ENCODE data around the gene SH3PXD2B.
"Not testable (repeated sequence)": the region's sequence is repeated elsewhere in the genome, so short reads cannot be mapped to it uniquely, and the experiment has no call there.

The SH3PXD2B gene

GRCh38 chr5:172339264-172340180 is 114.8 kb downstream of the SH3PXD2B start:
- Mint-ChIP-seq H3K4me3 (no peak overlapping the region), H3K4me1 (ENCODE audit: low read depth) (no peaks in the 10 kb centered on the region), H3K36me3 (ENCODE audit: low read depth) (no peaks in the 10 kb centered on the region), H3K27me3 (ENCODE audit: low read depth) (no peaks in the 10 kb centered on the region), H3K27ac (no peak overlapping the region), H3K9me3 (no peaks in the 10 kb centered on the region)

- Mint-ChIP-seq H3K36me3 (ENCODE audit: low read depth) (no peaks in the 10 kb centered on the region), H3K4me1 (ENCODE audit: low read depth) (no peaks in the 10 kb centered on the region), H3K9me3 (no peaks in the 10 kb centered on the region), H3K4me3 (no peak overlapping the region), H3K27ac (no peak overlapping the region), H3K27me3 (ENCODE audit: low read depth) (no peaks in the 10 kb centered on the region)
These were observed 117.5 kb downstream of the SH3PXD2B start for GRCh38 chr5:172336676-172337285.

GRCh38 chr5:172336264-172336663 is 118.1 kb downstream of the SH3PXD2B start:
- Mint-ChIP-seq H3K4me3 (no peak overlapping the region), H3K9me3 (no peaks in the 10 kb centered on the region), H3K27ac (no peak overlapping the region), H3K36me3 (ENCODE audit: low read depth) (no peaks in the 10 kb centered on the region), H3K27me3 (ENCODE audit: low read depth) (no peaks in the 10 kb centered on the region), H3K4me1 (ENCODE audit: low read depth) (no peaks in the 10 kb centered on the region)

GRCh38 chr5:172335721-172336120 is 118.6 kb downstream of the SH3PXD2B start:
- H3K36me3 Mint-ChIP-seq (ENCODE audit: low read depth): no peaks in the 10 kb centered on the region
- no peaks in the 10 kb centered on the region for H3K27me3 Mint-ChIP-seq (ENCODE audit: low read depth)
- H3K4me3 Mint-ChIP-seq: no peak overlapping the region
- H3K9me3 Mint-ChIP-seq: no peaks in the 10 kb centered on the region
- no peaks in the 10 kb centered on the region for H3K4me1 Mint-ChIP-seq (ENCODE audit: low read depth)
- H3K27ac Mint-ChIP-seq: no peak overlapping the region

GRCh38 chr5:172334641-172335040 is 119.7 kb downstream of the SH3PXD2B start:
- no peaks in the 10 kb centered on the region for H3K36me3 Mint-ChIP-seq (ENCODE audit: low read depth)
- no peak overlapping the region for H3K4me3 Mint-ChIP-seq
- no peaks in the 10 kb centered on the region for H3K9me3 Mint-ChIP-seq
- H3K27me3 Mint-ChIP-seq (ENCODE audit: low read depth): no peaks in the 10 kb centered on the region
- H3K27ac Mint-ChIP-seq: no peak overlapping the region
- H3K4me1 Mint-ChIP-seq (ENCODE audit: low read depth): no peaks in the 10 kb centered on the region

- no peak overlapping the region for H3K4me3 Mint-ChIP-seq
- H3K27ac Mint-ChIP-seq: no peak overlapping the region
- no peaks in the 10 kb centered on the region for H3K36me3 Mint-ChIP-seq (ENCODE audit: low read depth)
- H3K27me3 Mint-ChIP-seq (ENCODE audit: low read depth): no peaks in the 10 kb centered on the region
- no peaks in the 10 kb centered on the region for H3K9me3 Mint-ChIP-seq
- no peaks in the 10 kb centered on the region for H3K4me1 Mint-ChIP-seq (ENCODE audit: low read depth)
These were observed 120.1 kb downstream of the SH3PXD2B start for GRCh38 chr5:172334196-172334595.

GRCh38 chr5:172326901-172327300 is 127.4 kb downstream of the SH3PXD2B start:
- not testable (repeated sequence) for H3K4me3 Mint-ChIP-seq; H3K27ac Mint-ChIP-seq; H3K27me3 Mint-ChIP-seq (ENCODE audit: low read depth)

GRCh38 chr5:172325452-172325851 is 128.9 kb downstream of the SH3PXD2B start:
- no peak overlapping the region for H3K27ac Mint-ChIP-seq
- H3K27me3 Mint-ChIP-seq (ENCODE audit: low read depth): no peaks in the 10 kb centered on the region
- H3K4me1 Mint-ChIP-seq (ENCODE audit: low read depth): no peaks in the 10 kb centered on the region
- H3K4me3 Mint-ChIP-seq: no peak overlapping the region
- H3K36me3 Mint-ChIP-seq (ENCODE audit: low read depth): no peaks in the 10 kb centered on the region
- no peaks in the 10 kb centered on the region for H3K9me3 Mint-ChIP-seq

More at GRCh38 chr5:172326901-172327300, 127.4 kb downstream of the SH3PXD2B start:
- H3K9me3 Mint-ChIP-seq; H3K36me3 Mint-ChIP-seq (ENCODE audit: low read depth); H3K4me1 Mint-ChIP-seq (ENCODE audit: low read depth): not testable (repeated sequence)

- H3K4me3 Mint-ChIP-seq: no peak overlapping the region
- no peaks in the 10 kb centered on the region for H3K36me3 Mint-ChIP-seq (ENCODE audit: low read depth)
- H3K27ac Mint-ChIP-seq: no peak overlapping the region
- no peaks in the 10 kb centered on the region for H3K9me3 Mint-ChIP-seq
- no peaks in the 10 kb centered on the region for H3K4me1 Mint-ChIP-seq (ENCODE audit: low read depth)
- no peaks in the 10 kb centered on the region for H3K27me3 Mint-ChIP-seq (ENCODE audit: low read depth)
These were observed 132.0 kb downstream of the SH3PXD2B start for GRCh38 chr5:172322028-172322965.

- Mint-ChIP-seq H3K27ac (no peak overlapping the region), H3K4me3 (no peak overlapping the region)
These were observed 132.7 kb downstream of the SH3PXD2B start for GRCh38 chr5:172321593-172321992.

GRCh38 chr5:172319708-172320441 is 134.4 kb downstream of the SH3PXD2B start:
- Mint-ChIP-seq H3K36me3 (ENCODE audit: low read depth) (no peaks in the 10 kb centered on the region), H3K27ac (no peak overlapping the region), H3K4me3 (no peak overlapping the region), H3K9me3 (no peaks in the 10 kb centered on the region), H3K4me1 (ENCODE audit: low read depth) (no peaks in the 10 kb centered on the region), H3K27me3 (ENCODE audit: low read depth) (no peaks in the 10 kb centered on the region)

More at GRCh38 chr5:172321593-172321992, 132.7 kb downstream of the SH3PXD2B start:
- no peaks in the 10 kb centered on the region for H3K9me3 Mint-ChIP-seq
- H3K4me1 Mint-ChIP-seq (ENCODE audit: low read depth): no peaks in the 10 kb centered on the region
- H3K36me3 Mint-ChIP-seq (ENCODE audit: low read depth): no peaks in the 10 kb centered on the region
- H3K27me3 Mint-ChIP-seq (ENCODE audit: low read depth): no peaks in the 10 kb centered on the region

- Mint-ChIP-seq H3K27me3 (ENCODE audit: low read depth) (peaks cover 3% of the 10 kb centered on the region), H3K9me3 (no peaks in the 10 kb centered on the region), H3K36me3 (ENCODE audit: low read depth) (no peaks in the 10 kb centered on the region), H3K4me1 (ENCODE audit: low read depth) (no peaks in the 10 kb centered on the region), H3K27ac (no peak overlapping the region), H3K4me3 (no peak overlapping the region)
These were observed 138.5 kb downstream of the SH3PXD2B start for GRCh38 chr5:172315587-172316493.

- H3K4me1 Mint-ChIP-seq (ENCODE audit: low read depth): no peaks in the 10 kb centered on the region
- H3K27me3 Mint-ChIP-seq (ENCODE audit: low read depth): peaks cover 3% of the 10 kb centered on the region
- H3K9me3 Mint-ChIP-seq: no peaks in the 10 kb centered on the region
- no peak overlapping the region for H3K4me3 Mint-ChIP-seq
- no peak overlapping the region for H3K27ac Mint-ChIP-seq
- no peaks in the 10 kb centered on the region for H3K36me3 Mint-ChIP-seq (ENCODE audit: low read depth)
These were observed 140.4 kb downstream of the SH3PXD2B start for GRCh38 chr5:172313915-172314314.

Measured in T-helper 1 cell treated with Interleukin-12 subunit alpha and Interleukin-12 subunit beta and Interleukin-4 antibody, amounts not matched to agents 30 μg/mL and 1 μg/mL, for 36 hours (primary cell).